Measurements from ENCODE around the gene GLIPR1L2. TPM values are rescaled to one million over a fixed set of nuclear protein-coding genes. Genes with fewer than 3 reads are reported as not detected.

GLIPR1L2 gene
- polyA plus RNA-seq, 3 donors from 2014 or later, result 0.71 to 0.84 TPM; not detected in 1

- Mint-ChIP-seq H3K4me1 (peaks cover 28 to 41% of the 10 kb centered on the region in 2 donors), H3K9me3 (no peaks in the 10 kb centered on the region), H3K27me3 (ENCODE audit: low read depth in 3 of 3) (peaks cover 0 to 4% (median 0%) of the 10 kb centered on the region in 3 donors), H3K27ac (peak overlapping the region; percentile 62 to 99 (median 96)), H3K4me3 (peak overlapping the region; percentile 89 to 95 (median 94)), H3K36me3 (peaks cover 0 to 5% (median 0%) of the 10 kb centered on the region in 3 donors)
- no peak for DNase-seq
Measured at GRCh38 chr12:75389706-75390105, 1.2 kb upstream of the GLIPR1L2 start.

GRCh38 chr12:75390156-75390898, 562 bp upstream of the GLIPR1L2 start:
- Mint-ChIP-seq H3K4me1 (peaks cover 28 to 41% of the 10 kb centered on the region in 2 donors), H3K4me3 (peak overlapping the region; percentile 89 to 95 (median 94)), H3K27me3 (ENCODE audit: low read depth in 3 of 3) (peaks cover 0 to 4% (median 0%) of the 10 kb centered on the region in 3 donors), H3K9me3 (no peaks in the 10 kb centered on the region), H3K27ac (peak overlapping the region; percentile 62 to 99 (median 96)), H3K36me3 (peaks cover 0 to 3% (median 0%) of the 10 kb centered on the region in 3 donors)
- DNase-seq, result no peak

- no peak for DNase-seq
- Mint-ChIP-seq H3K9me3 (no peaks in the 10 kb centered on the region), H3K27ac (no peak overlapping the region), H3K36me3 (peaks cover 0 to 6% (median 0%) of the 10 kb centered on the region in 3 donors), H3K4me1 (no peaks in the 10 kb centered on the region), H3K27me3 (ENCODE audit: low read depth in 3 of 3) (peaks cover 0 to 1% (median 0%) of the 10 kb centered on the region in 3 donors), H3K4me3 (no peak overlapping the region)
Measured at GRCh38 chr12:75404231-75404630, 13.3 kb downstream of the GLIPR1L2 start.

GRCh38 chr12:75407683-75408082, 16.8 kb downstream of the GLIPR1L2 start:
- H3K27ac Mint-ChIP-seq, result no peak overlapping the region
- peaks cover 0 to 3% (median 1%) of the 10 kb centered on the region in 3 donors for H3K27me3 Mint-ChIP-seq (ENCODE audit: low read depth in 3 of 3)
- H3K36me3 Mint-ChIP-seq, result peaks cover 0 to 9% (median 3%) of the 10 kb centered on the region in 3 donors
- no peaks in the 10 kb centered on the region for H3K9me3 Mint-ChIP-seq
- H3K4me3 Mint-ChIP-seq, result no peak overlapping the region
- DNase-seq, result no peak
- H3K4me1 Mint-ChIP-seq, result no peaks in the 10 kb centered on the region

- H3K36me3 Mint-ChIP-seq, result peaks cover 0 to 9% (median 3%) of the 10 kb centered on the region in 3 donors
- H3K27ac Mint-ChIP-seq, result no peak overlapping the region
- no peaks in the 10 kb centered on the region for H3K9me3 Mint-ChIP-seq
- H3K27me3 Mint-ChIP-seq (ENCODE audit: low read depth in 3 of 3), result peaks cover 0 to 3% (median 1%) of the 10 kb centered on the region in 3 donors
- DNase-seq, result no peak
- H3K4me3 Mint-ChIP-seq, result no peak overlapping the region
- no peaks in the 10 kb centered on the region for H3K4me1 Mint-ChIP-seq
Measured at GRCh38 chr12:75409830-75410229, 18.9 kb downstream of the GLIPR1L2 start.

- peaks cover 2 to 4% (median 3%) of the 10 kb centered on the region in 3 donors for H3K27me3 Mint-ChIP-seq (ENCODE audit: low read depth in 3 of 3)
- DNase-seq, result no peak
- no peak overlapping the region for H3K4me3 Mint-ChIP-seq
- H3K9me3 Mint-ChIP-seq, result no peaks in the 10 kb centered on the region
- H3K27ac Mint-ChIP-seq, result no peak overlapping the region
- H3K4me1 Mint-ChIP-seq, result no peaks in the 10 kb centered on the region
- H3K36me3 Mint-ChIP-seq, result peaks cover 0 to 3% (median 3%) of the 10 kb centered on the region in 3 donors
Measured at GRCh38 chr12:75414671-75415070, 23.8 kb downstream of the GLIPR1L2 start.

GRCh38 chr12:75419841-75420240, 29.0 kb downstream of the GLIPR1L2 start:
- no peak overlapping the region for H3K27ac Mint-ChIP-seq
- H3K9me3 Mint-ChIP-seq, result no peaks in the 10 kb centered on the region

GRCh38 chr12:75427491-75427890, 36.6 kb downstream of the GLIPR1L2 start:
- no peak overlapping the region for H3K4me3 Mint-ChIP-seq
- H3K27me3 Mint-ChIP-seq (ENCODE audit: low read depth in 3 of 3), result peaks cover 1 to 2% (median 2%) of the 10 kb centered on the region in 3 donors
- H3K27ac Mint-ChIP-seq, result no peak overlapping the region
- H3K4me1 Mint-ChIP-seq, result no peaks in the 10 kb centered on the region
- DNase-seq, result no peak
- peaks cover 5 to 8% (median 8%) of the 10 kb centered on the region in 3 donors for H3K36me3 Mint-ChIP-seq
- H3K9me3 Mint-ChIP-seq, result peaks cover 0 to 13% (median 4%) of the 10 kb centered on the region in 6 donors

More at GRCh38 chr12:75419841-75420240, 29.0 kb downstream of the GLIPR1L2 start:
- Mint-ChIP-seq H3K27me3 (ENCODE audit: low read depth in 3 of 3) (peaks cover 0 to 3% (median 3%) of the 10 kb centered on the region in 3 donors), H3K36me3 (peaks cover 0 to 2% (median 2%) of the 10 kb centered on the region in 3 donors), H3K4me3 (no peak overlapping the region), H3K4me1 (no peaks in the 10 kb centered on the region)
- DNase-seq, result no peak

- H3K36me3 Mint-ChIP-seq, result peaks cover 5 to 8% (median 8%) of the 10 kb centered on the region in 3 donors
- H3K27ac Mint-ChIP-seq, result no peak overlapping the region
- no peak overlapping the region for H3K4me3 Mint-ChIP-seq
- no peak for DNase-seq
- H3K27me3 Mint-ChIP-seq (ENCODE audit: low read depth in 3 of 3), result peaks cover 1 to 2% (median 2%) of the 10 kb centered on the region in 3 donors
- no peaks in the 10 kb centered on the region for H3K4me1 Mint-ChIP-seq
- H3K9me3 Mint-ChIP-seq, result peaks cover 0 to 13% (median 4%) of the 10 kb centered on the region in 6 donors
Measured at GRCh38 chr12:75428767-75429166, 37.9 kb downstream of the GLIPR1L2 start.

- H3K4me1 Mint-ChIP-seq, result peaks cover 5 to 6% of the 10 kb centered on the region in 2 donors
- peaks cover 0 to 3% (median 2%) of the 10 kb centered on the region in 3 donors for H3K27me3 Mint-ChIP-seq (ENCODE audit: low read depth in 3 of 3)
- H3K27ac Mint-ChIP-seq, result no peak overlapping the region
- peaks cover 0 to 10% (median under 1%) of the 10 kb centered on the region in 6 donors for H3K9me3 Mint-ChIP-seq
- peaks cover 1 to 2% (median 2%) of the 10 kb centered on the region in 3 donors for H3K36me3 Mint-ChIP-seq
- no peak overlapping the region for H3K4me3 Mint-ChIP-seq
- DNase-seq, result no peak
Measured at GRCh38 chr12:75432924-75433323, 42.0 kb downstream of the GLIPR1L2 start.

GRCh38 chr12:75437564-75437963, 46.7 kb downstream of the GLIPR1L2 start:
- Mint-ChIP-seq H3K4me3 (no peak overlapping the region), H3K4me1 (peaks cover 5 to 6% of the 10 kb centered on the region in 2 donors), H3K27me3 (ENCODE audit: low read depth in 3 of 3) (peaks cover 0 to 3% (median 0%) of the 10 kb centered on the region in 3 donors), H3K9me3 (peaks cover 0 to 5% (median 0%) of the 10 kb centered on the region in 6 donors), H3K36me3 (peaks cover 0 to 5% (median 5%) of the 10 kb centered on the region in 3 donors), H3K27ac (peak overlapping the region in 2 of 6 donors; percentile 30 to 31)
- peak; percentile 45 to 61 (median 45) for DNase-seq

GRCh38 chr12:75438059-75438754, 47.3 kb downstream of the GLIPR1L2 start:
- peaks cover 0 to 3% (median 0%) of the 10 kb centered on the region in 3 donors for H3K27me3 Mint-ChIP-seq (ENCODE audit: low read depth in 3 of 3)
- DNase-seq, result no peak
- peaks cover 5 to 6% of the 10 kb centered on the region in 2 donors for H3K4me1 Mint-ChIP-seq
- no peak overlapping the region for H3K4me3 Mint-ChIP-seq
- H3K27ac Mint-ChIP-seq, result no peak overlapping the region
- H3K9me3 Mint-ChIP-seq, result peaks cover 0 to 5% (median 0%) of the 10 kb centered on the region in 6 donors
- H3K36me3 Mint-ChIP-seq, result peaks cover 0 to 5% (median 5%) of the 10 kb centered on the region in 3 donors

GRCh38 chr12:75439048-75439447, 48.2 kb downstream of the GLIPR1L2 start:
- H3K27me3 Mint-ChIP-seq (ENCODE audit: low read depth in 3 of 3), result peaks cover 0 to 4% (median 3%) of the 10 kb centered on the region in 3 donors
- peaks cover 5 to 6% of the 10 kb centered on the region in 2 donors for H3K4me1 Mint-ChIP-seq
- DNase-seq, result no peak
- no peak overlapping the region for H3K4me3 Mint-ChIP-seq
- H3K9me3 Mint-ChIP-seq, result peaks cover 0 to 5% (median 0%) of the 10 kb centered on the region in 6 donors
- H3K36me3 Mint-ChIP-seq, result peaks cover 0 to 5% (median 5%) of the 10 kb centered on the region in 3 donors
- no peak overlapping the region for H3K27ac Mint-ChIP-seq

Measured in immature natural killer cell (primary cell).